Hepatocyte (in vitro differentiated cells): ENCODE results near the gene IGIP.

Experiments
- EZH2 ChIP-seq: fragments of 200-600 bp; sonication (generic); IDR thresholded peaks from 2 replicates; pipeline ENCODE4 v1.6.1; 2016; ENCODE audit warnings: antibody characterized with exemption, mild to moderate bottlenecking, borderline replicate concordance
- TF ChIP-seq, protein P1 (sequence below): fragments of 200-600 bp; sonication (generic); IDR thresholded peaks from 2 replicates; pipeline ENCODE4 v1.5.1; 2016; ENCODE audit warnings: antibody characterized with exemption, mild to moderate bottlenecking; ENCODE audit not compliant: poor library complexity

DNA sequence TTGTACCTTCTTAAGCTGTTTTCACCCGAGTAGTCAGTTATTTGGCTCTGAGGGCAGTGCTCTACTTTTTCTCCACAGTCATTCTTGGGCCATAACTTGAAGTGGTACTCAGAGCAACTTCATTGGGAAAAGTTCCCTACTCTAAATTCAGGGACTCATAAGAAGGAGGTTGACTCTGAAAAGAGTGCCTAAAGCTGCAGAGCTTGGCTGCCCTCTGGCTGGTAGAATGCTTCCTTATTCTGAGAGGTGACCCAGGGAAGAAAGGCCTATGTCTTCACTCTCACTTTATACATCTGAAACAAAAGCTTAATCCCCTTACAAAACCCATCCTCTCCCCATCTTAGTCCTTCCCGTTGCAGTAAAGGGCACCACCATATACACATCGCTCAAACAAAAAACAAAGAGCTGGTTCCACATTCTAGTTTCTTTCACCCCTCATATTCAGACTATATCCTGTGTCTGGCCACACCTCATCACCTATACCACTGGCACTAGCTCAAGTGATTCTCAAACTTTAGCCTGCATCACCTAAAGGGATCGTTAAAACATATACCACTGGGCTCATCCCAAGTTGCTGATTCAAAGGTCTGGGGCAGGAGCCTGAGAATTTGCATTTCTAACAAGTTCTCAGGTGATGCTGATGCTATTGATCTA lies 7.9 kb downstream of the IGIP start:
- TF ChIP-seq EZH2 = no peak
- TF ChIP-seq, protein P1, sequence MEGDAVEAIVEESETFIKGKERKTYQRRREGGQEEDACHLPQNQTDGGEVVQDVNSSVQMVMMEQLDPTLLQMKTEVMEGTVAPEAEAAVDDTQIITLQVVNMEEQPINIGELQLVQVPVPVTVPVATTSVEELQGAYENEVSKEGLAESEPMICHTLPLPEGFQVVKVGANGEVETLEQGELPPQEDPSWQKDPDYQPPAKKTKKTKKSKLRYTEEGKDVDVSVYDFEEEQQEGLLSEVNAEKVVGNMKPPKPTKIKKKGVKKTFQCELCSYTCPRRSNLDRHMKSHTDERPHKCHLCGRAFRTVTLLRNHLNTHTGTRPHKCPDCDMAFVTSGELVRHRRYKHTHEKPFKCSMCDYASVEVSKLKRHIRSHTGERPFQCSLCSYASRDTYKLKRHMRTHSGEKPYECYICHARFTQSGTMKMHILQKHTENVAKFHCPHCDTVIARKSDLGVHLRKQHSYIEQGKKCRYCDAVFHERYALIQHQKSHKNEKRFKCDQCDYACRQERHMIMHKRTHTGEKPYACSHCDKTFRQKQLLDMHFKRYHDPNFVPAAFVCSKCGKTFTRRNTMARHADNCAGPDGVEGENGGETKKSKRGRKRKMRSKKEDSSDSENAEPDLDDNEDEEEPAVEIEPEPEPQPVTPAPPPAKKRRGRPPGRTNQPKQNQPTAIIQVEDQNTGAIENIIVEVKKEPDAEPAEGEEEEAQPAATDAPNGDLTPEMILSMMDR = no peak
